ENCODE results near the gene SUSD2.
A peak's percentile ranks its signal among the peaks of the same experiment; 100 is the strongest.

The SUSD2 gene

GRCh38 chr22:24153959-24154358 lies 27.3 kb upstream of the SUSD2 start:
- no peak for DNase-seq (ENCODE audit: low read depth)

GRCh38 chr22:24154826-24155225 lies 26.5 kb upstream of the SUSD2 start:
- DNase-seq (ENCODE audit: low read depth), result no peak

- DNase-seq (ENCODE audit: low read depth), result no peak
These were observed 25.6 kb upstream of the SUSD2 start for GRCh38 chr22:24155627-24156140.

- peak; percentile 22 for DNase-seq (ENCODE audit: low read depth)
These were observed 25.0 kb upstream of the SUSD2 start for GRCh38 chr22:24156141-24156912.

GRCh38 chr22:24156913-24157821 lies 24.1 kb upstream of the SUSD2 start:
- DNase-seq (ENCODE audit: low read depth), result peak; percentile 76

GRCh38 chr22:24157822-24158135 lies 23.5 kb upstream of the SUSD2 start:
- no peak for DNase-seq (ENCODE audit: low read depth)

GRCh38 chr22:24159650-24160049 lies 21.6 kb upstream of the SUSD2 start:
- no peak for DNase-seq (ENCODE audit: low read depth)

GRCh38 chr22:24160546-24160945 lies 20.7 kb upstream of the SUSD2 start:
- DNase-seq (ENCODE audit: low read depth), result no peak

- no peak for DNase-seq (ENCODE audit: low read depth)
These were observed 19.8 kb upstream of the SUSD2 start for GRCh38 chr22:24161485-24161884.

- DNase-seq (ENCODE audit: low read depth), result no peak
These were observed 19.4 kb upstream of the SUSD2 start for GRCh38 chr22:24161909-24162308.

- DNase-seq (ENCODE audit: low read depth), result no peak
These were observed 18.9 kb upstream of the SUSD2 start for GRCh38 chr22:24162436-24162835.

GRCh38 chr22:24164243-24164642 lies 17.0 kb upstream of the SUSD2 start:
- no peak for DNase-seq (ENCODE audit: low read depth)

GRCh38 chr22:24164940-24165339 lies 16.3 kb upstream of the SUSD2 start:
- DNase-seq (ENCODE audit: low read depth), result no peak

GRCh38 chr22:24165673-24166072 lies 15.6 kb upstream of the SUSD2 start:
- DNase-seq (ENCODE audit: low read depth), result no peak

GRCh38 chr22:24166811-24167210 lies 14.5 kb upstream of the SUSD2 start:
- DNase-seq (ENCODE audit: low read depth), result no peak

GRCh38 chr22:24169439-24170058 lies 11.7 kb upstream of the SUSD2 start:
- no peak for DNase-seq (ENCODE audit: low read depth)

GRCh38 chr22:24170188-24170587 lies 11.1 kb upstream of the SUSD2 start:
- DNase-seq (ENCODE audit: low read depth), result no peak

GRCh38 chr22:24170632-24171031 lies 10.7 kb upstream of the SUSD2 start:
- DNase-seq (ENCODE audit: low read depth), result no peak

GRCh38 chr22:24171822-24172221 lies 9.5 kb upstream of the SUSD2 start:
- no peak for DNase-seq (ENCODE audit: low read depth)

- peak; percentile 30 for DNase-seq (ENCODE audit: low read depth)
These were observed 6.0 kb upstream of the SUSD2 start for GRCh38 chr22:24175160-24175808.

- DNase-seq (ENCODE audit: low read depth), result no peak
These were observed 5.2 kb upstream of the SUSD2 start for GRCh38 chr22:24176040-24176439.

- DNase-seq (ENCODE audit: low read depth), result no peak
These were observed 4.7 kb upstream of the SUSD2 start for GRCh38 chr22:24176630-24177029.
